Stimulated activated CD4-positive, alpha-beta T cell treated with anti-CD3 and anti-CD28 coated beads, Interleukin-4, amount 100 ng/mL, for 48 hours (primary cell): ENCODE data around the gene KLHL21.
A peak's percentile ranks its signal among the peaks of the same experiment; 100 is the strongest.
"Not testable (repeated sequence)": the region's sequence is repeated elsewhere in the genome, so short reads cannot be mapped to it uniquely, and the experiment has no call there.

Experiments
- DNase-seq, 2 donors: peaks; one replicate each; pipeline ENCODE4 v3.0.0-alpha.2; 2020; ENCODE audit warnings: low read depth in 2 of 2

KLHL21 gene

GRCh38 chr1:6584126-6585080, 18.3 kb downstream of the KLHL21 start:
- DNase-seq: no peak

GRCh38 chr1:6582370-6582769, 20.3 kb downstream of the KLHL21 start:
- no peak for DNase-seq

DNA sequence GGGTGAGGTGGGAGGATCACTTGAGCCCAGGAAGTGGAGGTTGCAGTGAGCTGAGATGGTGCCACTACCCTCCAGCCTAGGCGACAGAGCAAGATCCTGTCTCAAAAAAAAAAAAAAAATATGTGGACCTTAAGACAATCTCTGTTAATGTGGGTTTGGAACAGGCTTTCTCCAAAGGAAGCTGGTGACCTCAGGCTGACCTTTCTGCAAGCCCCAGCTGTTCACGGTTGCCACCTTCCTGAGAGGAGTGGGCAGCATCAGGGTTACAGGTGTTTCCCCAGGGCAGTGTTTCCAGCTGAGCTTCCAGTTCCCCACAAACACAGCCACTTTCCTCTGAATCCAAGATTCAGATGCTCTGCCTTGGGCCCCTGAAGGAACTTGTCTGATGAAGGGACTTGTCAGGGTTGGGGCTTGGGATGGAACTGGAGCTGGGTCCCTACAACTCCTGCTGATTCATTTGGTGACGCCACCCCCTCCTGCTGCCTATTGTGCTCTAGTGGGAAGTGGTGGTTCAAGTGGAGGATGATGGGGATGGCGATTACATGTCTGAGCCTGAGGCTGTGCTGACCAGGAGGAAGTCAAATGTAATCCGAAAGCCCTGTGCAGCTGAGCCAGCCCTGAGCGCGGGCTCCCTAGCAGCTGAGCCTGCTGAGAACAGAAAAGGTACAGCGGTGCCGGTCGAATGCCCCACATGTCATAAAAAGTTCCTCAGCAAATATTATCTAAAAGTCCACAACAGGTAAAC, 20.9 kb downstream of the KLHL21 start:
- DNase-seq: no peak

- DNase-seq: no peak
Observed at GRCh38 chr1:6580593-6581409, 21.9 kb downstream of the KLHL21 start.

DNA sequence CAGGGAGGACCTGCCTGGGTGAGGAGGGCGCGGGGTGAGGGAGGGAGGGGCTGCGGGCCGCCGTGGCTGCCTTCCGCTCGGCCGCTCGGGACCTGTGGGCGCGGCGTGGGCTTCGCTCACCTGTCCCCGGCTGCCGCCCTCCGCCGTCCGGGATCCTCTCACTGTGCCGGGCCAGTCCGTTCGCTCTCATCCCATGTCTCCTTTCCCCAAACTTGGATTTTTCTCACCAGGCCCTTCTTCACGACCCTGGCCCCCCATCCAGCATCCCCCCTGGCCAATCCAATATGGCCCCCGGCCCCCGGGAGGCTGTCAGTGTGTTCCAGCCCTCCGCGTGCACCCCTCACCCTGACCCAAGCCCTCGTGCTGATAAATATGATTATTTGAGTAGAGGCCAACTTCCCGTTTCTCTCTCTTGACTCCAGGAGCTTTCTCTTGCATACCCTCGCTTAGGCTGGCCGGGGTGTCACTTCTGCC, 22.5 kb downstream of the KLHL21 start:
- peak in 1 of 2 donors; percentile 17 for DNase-seq

DNA sequence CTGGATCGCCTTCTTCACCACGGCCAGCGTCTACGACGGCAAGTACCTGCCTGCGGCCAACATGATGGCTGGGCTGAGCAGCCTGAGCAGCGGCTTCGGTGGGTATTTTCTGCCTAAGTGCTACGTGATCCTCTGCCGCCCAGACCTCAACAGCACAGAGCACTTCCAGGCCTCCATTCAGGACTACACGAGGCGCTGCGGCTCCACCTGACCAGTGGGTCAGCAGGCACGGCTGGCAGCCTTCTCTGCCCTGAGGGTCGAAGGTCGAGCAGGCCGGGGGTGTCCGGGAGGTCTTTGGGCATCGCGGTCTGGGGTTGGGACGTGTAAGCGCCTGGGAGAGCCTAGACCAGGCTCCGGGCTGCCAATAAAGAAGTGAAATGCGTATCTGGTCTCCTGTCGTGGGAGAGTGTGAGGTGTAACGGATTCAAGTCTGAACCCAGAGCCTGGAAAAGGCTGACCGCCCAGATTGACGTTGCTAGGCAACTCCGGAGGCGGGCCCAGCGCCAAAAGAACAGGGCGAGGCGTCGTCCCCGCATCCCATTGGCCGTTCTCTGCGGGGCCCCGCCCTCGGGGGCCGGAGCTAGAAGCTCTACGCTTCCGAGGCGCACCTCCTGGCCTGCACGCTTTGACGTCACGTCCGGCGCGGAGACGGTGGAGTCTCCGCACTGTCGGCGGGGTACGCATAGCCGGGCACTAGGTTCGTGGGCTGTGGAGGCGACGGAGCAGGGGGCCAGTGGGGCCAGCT, 23.1 kb downstream of the KLHL21 start, which contains the start of gene ZBTB48:
TSS of gene ZBTB48 (plus strand) at position 621 of the 745 bp plus-strand sequence. CDS start 616 bp downstream, outside the sequence.
- peak; percentile 95 to 97 for DNase-seq

DNA sequence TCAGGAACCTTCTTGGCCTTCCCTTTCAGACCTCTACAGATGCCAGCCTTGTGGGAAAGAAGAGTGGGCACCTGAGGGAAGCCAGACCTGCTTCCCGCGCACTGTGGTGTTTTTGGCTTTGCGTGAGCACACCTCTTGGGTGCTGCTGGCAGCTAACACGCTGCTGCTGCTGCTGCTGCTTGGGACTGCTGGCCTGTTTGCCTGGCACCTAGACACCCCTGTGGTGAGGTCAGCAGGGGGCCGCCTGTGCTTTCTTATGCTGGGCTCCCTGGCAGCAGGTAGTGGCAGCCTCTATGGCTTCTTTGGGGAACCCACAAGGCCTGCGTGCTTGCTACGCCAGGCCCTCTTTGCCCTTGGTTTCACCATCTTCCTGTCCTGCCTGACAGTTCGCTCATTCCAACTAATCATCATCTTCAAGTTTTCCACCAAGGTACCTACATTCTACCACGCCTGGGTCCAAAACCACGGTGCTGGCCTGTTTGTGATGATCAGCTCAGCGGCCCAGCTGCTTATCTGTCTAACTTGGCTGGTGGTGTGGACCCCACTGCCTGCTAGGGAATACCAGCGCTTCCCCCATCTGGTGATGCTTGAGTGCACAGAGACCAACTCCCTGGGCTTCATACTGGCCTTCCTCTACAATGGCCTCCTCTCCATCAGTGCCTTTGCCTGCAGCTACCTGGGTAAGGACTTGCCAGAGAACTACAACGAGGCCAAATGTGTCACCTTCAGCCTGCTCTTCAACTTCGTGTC, 23.9 kb downstream of the KLHL21 start:
- DNase-seq: no peak

DNA sequence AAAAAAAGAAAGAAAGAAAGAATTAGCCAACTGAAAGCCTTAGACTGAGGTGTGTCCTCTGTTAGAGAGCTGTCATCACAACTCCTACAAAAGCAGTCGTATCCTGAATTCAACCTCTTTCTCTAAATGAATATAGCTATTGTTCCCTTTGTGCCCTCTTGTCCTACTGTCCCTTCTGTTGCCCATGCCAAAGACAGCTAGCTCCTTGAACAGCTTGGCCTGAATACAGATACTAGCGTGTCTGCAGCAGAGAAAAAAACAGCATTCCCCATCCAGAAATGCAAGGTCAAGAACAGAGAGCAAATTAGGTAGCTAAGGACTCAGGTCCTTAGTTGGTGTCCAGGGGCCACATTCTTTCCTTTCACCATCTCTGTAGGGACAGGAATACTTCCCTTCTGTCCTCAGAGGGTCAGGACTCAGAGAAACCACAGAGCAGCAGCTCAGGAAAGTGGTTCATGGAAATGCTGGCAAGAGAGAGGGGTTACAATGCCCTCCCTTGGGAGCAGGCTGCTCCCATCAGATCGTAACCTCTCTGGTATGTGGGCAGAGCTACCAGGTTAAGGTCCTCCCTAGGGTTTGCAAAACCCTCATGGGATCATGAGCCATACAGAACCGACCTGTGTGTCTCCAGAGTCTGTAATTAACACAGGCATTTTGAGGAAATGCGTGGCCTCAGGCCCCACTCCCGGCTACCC, 24.7 kb downstream of the KLHL21 start:
- DNase-seq: no peak

DNA sequence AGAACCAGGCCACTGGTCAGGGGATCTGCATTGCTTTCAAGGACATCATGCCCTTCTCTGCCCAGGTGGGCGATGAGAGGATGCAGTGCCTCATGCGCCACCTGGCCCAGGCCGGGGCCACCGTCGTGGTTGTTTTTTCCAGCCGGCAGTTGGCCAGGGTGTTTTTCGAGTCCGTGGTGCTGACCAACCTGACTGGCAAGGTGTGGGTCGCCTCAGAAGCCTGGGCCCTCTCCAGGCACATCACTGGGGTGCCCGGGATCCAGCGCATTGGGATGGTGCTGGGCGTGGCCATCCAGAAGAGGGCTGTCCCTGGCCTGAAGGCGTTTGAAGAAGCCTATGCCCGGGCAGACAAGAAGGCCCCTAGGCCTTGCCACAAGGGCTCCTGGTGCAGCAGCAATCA, 27.9 kb downstream of the KLHL21 start:
- DNase-seq: no peak

DNA sequence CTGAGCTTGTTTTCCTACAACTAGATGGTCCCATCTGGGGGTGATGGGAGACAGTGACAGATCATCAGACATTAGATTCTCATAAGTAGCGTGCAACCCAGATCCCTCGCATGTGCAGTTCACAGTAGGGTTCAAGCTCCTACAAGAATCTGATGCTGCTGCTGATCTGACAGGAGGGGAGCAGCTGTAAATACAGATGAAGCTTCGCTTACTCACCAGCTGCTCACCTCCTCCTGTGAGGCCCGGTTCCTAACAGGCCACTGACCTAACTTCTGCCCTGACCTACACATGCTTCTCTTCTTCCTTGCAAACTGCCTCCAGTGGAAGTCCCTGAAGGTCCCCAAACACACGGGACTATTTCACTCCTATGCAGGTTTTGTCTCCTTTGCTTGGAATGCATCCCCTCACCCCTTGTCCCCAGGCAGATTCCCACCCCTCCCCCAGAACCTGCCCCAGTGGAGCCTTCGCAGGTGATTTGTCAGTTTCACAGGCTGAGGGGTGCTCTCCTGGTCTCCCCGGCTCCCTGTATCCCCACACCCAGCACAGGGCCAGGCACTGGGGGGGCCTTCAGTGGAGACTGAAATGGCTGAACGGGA, 28.5 kb downstream of the KLHL21 start:
- DNase-seq: no peak

- DNase-seq: no peak
Observed at GRCh38 chr1:6572653-6573383, 29.9 kb downstream of the KLHL21 start.

DNA sequence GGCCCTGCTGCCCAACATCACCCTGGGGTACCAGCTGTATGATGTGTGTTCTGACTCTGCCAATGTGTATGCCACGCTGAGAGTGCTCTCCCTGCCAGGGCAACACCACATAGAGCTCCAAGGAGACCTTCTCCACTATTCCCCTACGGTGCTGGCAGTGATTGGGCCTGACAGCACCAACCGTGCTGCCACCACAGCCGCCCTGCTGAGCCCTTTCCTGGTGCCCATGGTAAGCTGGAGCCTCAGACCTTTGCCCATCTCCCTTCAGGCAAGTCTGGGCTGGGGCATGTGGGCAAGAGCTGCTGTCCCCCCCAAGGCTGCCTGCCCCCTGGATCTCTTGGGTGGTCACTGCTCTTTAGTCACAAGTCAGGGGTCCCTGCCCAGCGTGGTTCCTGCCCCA, 31.7 kb downstream of the KLHL21 start:
- DNase-seq: no peak

GRCh38 chr1:6570100-6570499, 32.6 kb downstream of the KLHL21 start:
- no peak for DNase-seq

DNA sequence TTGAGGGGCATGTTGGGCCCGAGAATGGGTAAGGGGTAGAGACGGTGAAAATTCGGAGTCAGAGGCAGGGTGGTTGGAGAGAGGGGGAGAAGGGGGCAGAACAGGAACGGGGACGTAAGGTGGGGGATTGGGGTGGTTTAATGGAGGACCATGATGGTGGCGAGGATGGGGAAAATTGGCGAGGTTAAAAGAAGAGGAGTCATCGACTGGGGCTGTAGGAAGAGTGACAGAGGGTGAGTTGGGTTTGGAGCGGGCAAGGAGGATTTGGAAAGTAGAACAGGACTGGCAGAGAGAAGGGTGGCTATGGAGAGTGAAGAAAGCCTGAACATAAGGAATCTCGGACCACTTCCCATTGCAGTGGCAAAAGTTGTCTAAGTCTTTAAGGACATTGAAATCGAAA, 33.6 kb downstream of the KLHL21 start:
- no peak for DNase-seq

DNA sequence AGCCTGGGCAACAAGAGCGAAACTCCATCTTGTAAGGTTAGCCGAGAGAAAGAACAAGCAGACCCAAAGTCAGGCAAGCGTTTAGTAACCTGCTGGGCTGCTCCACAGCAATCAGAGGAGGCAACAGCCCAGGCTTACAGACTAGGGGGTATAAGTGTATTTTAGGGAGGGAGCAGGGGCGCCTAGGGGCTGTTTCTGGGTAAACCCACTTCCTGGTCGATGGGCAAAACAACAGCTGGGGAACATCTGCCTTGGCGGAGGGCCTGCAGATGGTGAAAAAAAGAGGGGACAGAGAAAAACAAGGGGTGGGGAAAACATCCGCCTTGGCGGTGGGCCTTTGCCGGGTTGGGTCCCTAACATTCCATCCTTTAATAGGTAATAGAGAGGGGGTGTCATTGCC, 42.4 kb downstream of the KLHL21 start:
- no peak for DNase-seq

DNA sequence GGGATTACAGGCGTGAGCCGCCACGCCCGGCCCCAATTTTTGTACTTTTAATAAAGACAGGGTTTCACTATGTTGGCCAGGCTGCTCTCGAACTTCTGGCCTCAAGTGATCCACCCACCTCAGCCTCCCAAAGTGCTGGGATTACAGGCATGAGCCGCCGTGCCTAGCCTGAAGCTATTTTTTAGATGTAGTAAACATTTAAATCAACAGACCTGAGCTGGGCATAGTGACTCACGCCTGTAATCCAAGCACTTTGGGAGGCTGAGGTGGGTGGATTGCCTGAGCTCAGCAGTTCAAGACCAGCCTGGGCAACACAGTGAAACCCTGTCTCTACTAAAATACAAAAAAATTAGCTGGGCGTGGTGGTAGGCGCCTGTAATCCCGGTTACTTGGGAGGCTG, 43.5 kb downstream of the KLHL21 start:
- not testable (repeated sequence) for DNase-seq

GRCh38 chr1:6557597-6557996, 45.1 kb downstream of the KLHL21 start:
- no peak for DNase-seq

DNA sequence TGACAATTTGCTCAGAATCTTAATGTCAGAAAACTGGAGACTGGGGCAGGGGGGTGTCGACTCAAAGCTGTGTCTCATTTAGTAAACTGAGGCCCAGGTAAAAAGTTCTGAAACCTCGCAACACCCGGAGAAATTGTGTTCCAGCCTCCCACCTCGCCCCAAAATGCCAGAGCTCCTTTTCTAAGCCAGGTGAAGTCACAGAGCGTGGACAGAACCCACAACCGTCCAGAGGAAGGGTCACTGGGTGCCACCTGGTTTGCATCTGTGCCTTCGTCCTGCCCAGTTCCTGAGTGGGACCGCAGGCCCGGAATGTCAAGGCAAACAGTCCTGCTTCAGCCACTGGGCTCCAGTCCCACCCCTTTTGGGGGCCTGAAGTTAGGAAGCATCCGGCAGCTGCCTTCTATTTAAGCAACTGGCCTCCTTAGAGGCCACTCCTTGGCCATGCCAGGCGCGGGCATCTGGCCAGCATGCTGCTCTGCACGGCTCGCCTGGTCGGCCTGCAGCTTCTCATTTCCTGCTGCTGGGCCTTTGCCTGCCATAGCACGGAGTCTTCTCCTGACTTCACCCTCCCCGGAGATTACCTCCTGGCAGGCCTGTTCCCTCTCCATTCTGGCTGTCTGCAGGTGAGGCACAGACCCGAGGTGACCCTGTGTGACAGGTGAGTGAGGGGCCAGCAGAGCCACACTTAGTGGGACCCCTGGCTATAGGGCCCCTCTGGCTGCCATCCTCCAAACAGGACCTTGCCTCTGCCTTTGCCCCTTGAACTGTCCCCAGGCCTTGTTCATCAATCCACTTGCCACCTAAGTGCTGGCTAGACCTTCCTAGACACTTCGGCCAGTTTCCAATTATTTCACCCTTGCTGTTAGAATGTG, 47.5 kb downstream of the KLHL21 start, which contains the start of gene TAS1R1:
TSS of gene TAS1R1 (plus strand) at position 401 of the 872 bp plus-strand sequence. CDS start at position 468, 67 bp downstream.
- no peak for DNase-seq
